Omental fat pad (tissue), 4 donors: ENCODE measurements around the gene MAST1. TPM values are rescaled to one million over a fixed set of nuclear protein-coding genes. Genes with fewer than 3 reads are reported as not detected.
"Not testable (repeated sequence)": the region's sequence is repeated elsewhere in the genome, so short reads cannot be mapped to it uniquely, and the experiment has no call there.

Experiments
- ATAC-seq: fragments of 150-250 bp; one replicate; pipeline ENCODE4 v1.9.1; 2016; ENCODE audit warnings: mild to moderate bottlenecking, moderate library complexity; ENCODE audit not compliant: low FRiP score
- DNase-seq: peaks from one replicate; pipeline ENCODE4 v3.0.0-alpha.2; 2019; ENCODE audit warnings: low spot score
- total RNA-seq, 4 donors: library from RNA; depleted of rRNA; stranded (reverse); fragments of >200 nt; gene quantifications; one replicate each; pipeline ENCODE4 v1.1.0, GENCODE V29; 2016
- TF ChIP-seq, protein P1 (sequence below), 3 donors: fragments of 450-650 bp; IDR thresholded peaks; one replicate each; pipeline ENCODE4 v1.5.1; 2016 to 2017; ENCODE audit warnings: antibody characterized with exemption in 3 of 3, mild to moderate bottlenecking in 3 of 3, moderate library complexity in 2 of 3

The MAST1 gene
- total RNA-seq, 4 donors from 2014 or later: not detected

DNA sequence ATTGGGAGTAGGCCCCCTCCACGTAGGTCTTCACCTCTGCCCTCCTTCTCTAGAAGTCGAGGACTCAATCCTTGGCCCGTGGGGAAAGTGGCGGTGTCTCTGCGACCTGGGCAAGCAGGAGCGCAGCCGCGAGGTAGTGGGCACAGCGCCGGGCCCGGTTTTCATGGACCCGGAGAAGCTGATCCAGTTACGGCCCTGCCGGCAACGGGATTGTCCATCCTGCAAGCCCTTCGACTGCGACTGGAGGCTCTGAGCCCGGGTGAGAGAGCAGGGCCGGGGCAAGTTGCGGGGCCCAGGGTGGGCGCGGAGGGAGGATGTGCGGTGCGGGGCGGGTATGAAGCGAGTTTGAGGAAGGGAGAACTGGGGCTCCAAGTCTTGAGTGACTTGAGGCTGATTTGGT is 34.3 kb upstream of the MAST1 start:
- TF ChIP-seq, protein P1, sequence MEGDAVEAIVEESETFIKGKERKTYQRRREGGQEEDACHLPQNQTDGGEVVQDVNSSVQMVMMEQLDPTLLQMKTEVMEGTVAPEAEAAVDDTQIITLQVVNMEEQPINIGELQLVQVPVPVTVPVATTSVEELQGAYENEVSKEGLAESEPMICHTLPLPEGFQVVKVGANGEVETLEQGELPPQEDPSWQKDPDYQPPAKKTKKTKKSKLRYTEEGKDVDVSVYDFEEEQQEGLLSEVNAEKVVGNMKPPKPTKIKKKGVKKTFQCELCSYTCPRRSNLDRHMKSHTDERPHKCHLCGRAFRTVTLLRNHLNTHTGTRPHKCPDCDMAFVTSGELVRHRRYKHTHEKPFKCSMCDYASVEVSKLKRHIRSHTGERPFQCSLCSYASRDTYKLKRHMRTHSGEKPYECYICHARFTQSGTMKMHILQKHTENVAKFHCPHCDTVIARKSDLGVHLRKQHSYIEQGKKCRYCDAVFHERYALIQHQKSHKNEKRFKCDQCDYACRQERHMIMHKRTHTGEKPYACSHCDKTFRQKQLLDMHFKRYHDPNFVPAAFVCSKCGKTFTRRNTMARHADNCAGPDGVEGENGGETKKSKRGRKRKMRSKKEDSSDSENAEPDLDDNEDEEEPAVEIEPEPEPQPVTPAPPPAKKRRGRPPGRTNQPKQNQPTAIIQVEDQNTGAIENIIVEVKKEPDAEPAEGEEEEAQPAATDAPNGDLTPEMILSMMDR (IDR thresholded peaks at IDR 0.05): no peak
- ATAC-seq: no peak

DNA sequence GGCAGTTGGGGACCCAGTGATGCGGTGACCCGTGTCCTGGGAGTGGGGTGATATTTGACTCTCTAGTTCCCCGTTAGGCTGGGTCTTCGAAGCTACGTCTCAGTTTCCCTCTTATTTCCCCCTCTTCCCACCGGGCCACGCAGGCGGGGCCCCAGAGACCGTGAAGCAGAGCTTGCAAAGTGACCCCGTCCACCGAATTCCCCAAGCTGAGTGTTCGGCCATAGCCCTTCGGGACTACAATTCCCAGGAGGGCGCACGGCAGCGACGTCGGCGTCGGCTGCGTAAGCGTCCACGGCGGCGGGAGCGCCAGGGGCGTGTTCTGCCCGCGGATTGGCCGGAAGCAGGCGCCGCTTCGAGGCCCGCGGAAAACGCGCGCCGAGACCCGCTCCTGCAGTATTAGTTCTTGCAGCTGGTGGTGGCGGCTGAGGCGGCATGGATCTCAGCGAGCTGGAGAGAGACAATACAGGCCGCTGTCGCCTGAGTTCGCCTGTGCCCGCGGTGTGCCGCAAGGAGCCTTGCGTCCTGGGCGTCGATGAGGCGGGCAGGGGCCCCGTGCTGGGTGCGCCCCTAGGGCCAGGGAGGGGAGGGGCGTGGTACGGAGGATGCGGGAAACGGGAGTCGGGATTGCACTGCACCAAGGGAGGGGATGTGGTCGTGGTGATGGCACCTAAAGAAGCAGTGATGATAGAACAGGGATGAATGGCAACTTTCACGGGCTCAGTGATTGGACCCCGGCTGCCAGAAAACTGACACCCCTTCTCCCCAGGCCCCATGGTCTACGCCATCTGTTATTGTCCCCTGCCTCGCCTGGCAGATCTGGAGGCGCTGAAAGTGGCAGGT is 31.9 kb upstream of the MAST1 start, which contains the start of gene RNASEH2A:
Gene RNASEH2A (plus strand): TSS at position 343 of the 840 bp plus-strand sequence. CDS start 90 bp downstream, at position 433.
- TF ChIP-seq, protein P1 (IDR thresholded peaks at IDR 0.05): no peak
- DNase-seq: no peak
- ATAC-seq: peak; percentile 75

More for the DNA sequence above, 34.3 kb upstream of the MAST1 start:
- DNase-seq: no peak

DNA sequence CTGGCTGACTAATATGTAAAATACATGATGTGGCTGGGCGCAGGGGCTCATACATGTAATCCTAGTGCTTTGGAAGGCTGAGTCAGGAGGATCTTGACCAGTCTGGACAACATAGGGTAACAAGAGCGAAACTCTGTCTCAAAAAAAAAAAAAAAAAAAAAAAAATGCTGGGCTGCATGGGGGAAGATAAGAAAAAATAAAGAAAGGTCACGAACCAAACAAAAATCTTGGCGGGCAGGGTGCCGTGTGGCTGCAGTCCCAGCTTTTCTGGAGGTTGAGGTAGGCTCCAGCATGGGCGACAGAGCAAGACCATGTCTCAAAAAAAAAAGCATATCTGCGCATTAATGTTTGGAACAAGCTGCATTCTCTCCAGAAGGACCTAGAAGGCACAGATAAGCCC is 23.2 kb upstream of the MAST1 start:
- ATAC-seq (no peak), DNase-seq (no peak)
- TF ChIP-seq, protein P1 (IDR thresholded peaks at IDR 0.05): no peak

DNA sequence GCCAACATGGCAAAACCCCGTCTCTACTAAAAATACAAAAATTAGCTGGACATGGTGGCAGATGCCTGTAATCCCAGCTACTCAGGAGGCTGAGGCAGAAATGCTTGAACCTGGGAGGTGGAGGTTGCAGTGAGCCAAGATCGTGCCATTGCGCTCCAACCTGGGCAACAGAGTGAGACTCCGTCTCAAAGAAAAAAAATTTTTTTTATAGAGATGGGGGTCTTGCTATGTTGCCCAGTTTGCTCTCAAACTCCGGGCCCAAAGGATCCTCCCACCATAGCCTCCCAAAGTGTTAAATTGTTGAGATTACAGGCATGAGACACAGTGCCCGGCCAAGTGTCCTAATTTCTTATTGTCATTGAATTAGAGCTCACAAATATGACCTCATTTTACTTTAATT is 21.1 kb upstream of the MAST1 start:
- DNase-seq, ATAC-seq: not testable (repeated sequence)

DNA sequence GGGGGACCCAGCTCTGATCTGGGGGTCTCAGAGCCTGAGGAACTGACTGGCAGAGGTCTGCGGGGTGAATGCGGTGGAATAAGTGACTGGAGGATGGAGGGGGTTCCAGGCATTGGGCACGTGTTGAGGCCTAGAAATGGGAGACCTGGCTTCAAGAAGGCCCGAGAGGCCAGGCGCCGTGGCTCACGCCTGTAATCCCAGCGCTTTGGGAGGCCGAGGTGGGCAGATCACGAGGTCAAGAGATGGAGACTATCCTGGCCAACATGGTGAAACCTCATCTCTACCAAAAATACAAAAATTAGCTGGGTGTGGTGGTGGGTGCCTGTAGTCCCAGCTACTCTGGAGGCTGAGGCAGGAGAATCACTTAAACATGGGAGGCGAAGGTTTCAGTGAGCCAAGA is 20.5 kb upstream of the MAST1 start:
- DNase-seq, ATAC-seq: not testable (repeated sequence)

DNA sequence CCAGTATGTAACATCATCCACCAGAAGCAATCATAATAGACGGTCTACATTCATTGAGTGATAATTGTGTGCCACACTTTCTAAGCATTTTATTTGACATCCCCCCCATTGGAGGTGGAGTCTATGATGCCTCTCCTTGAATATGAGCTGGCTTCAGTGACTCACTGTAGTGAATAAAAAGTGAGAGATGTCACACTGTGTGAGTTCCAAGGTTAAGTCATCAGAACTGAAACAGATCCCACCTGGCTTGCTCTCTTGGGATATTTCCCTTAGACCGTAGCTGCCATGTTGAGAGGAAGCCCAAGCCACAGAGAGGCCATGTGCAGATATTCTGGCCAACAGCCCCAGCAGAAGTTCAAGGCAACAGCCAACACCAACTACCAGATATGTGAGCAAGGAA is 16.6 kb upstream of the MAST1 start:
- no peak for DNase-seq
- TF ChIP-seq, protein P1 (IDR thresholded peaks at IDR 0.05): no peak
- no peak for ATAC-seq

DNA sequence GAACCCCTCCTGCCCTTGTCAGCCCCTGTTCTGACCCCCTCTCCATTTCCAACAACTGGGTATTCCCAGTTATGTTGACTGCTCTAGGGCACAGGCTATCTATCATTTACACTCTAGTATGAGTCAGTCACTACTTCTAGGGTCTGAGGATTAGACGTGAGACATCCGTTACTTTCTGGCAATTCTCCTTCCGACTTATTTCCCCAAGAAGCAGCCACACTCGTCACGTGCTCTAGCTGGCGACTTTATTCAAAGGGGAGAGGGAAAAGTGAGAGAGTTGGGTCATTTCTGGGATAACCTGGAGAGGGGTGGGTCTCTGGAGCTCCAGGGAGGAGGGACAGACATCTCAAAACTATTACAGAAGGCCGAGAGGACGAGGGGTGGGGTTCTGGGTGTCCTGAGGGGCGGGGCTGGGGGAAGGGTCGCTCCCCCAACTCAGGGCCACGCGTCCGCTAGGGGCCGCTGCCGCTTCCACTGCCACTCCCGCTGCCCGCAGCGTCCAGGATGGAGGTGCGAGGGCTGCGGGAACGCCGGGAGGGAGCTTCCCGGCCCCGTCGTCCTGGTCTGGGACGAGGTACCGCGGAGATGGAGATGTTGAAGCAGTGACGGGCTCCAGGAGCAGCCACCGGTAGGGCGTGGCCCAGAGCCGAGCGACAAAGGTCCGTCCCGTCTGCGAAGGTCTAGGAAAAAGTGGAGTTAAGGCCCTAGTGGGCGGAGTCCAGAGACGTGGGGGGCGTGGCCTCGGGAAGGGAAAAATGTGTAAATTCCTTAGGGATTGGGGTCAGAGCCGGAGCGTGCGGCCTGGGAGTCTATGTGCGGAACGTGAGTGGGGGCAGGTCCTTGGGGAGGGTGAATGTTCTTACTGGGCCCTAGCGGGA is 12.8 kb upstream of the MAST1 start:
- ATAC-seq (no peak), DNase-seq (no peak)
- TF ChIP-seq, protein P1 (IDR thresholded peaks at IDR 0.05): no peak
